DMS 273 treated with DMSO at 0.1 percent for 48 hours (cell line): ENCODE results near the gene C10orf90.

ENCODE experiments used
- DNase-seq: peaks from one replicate; lab custom pipeline; 2025; lab: John Stamatoyannopoulos, UW

Gene C10orf90

GRCh38 chr10:126629925-126630624 is 40.4 kb downstream of the C10orf90 start:
- DNase-seq: no peak

DNA sequence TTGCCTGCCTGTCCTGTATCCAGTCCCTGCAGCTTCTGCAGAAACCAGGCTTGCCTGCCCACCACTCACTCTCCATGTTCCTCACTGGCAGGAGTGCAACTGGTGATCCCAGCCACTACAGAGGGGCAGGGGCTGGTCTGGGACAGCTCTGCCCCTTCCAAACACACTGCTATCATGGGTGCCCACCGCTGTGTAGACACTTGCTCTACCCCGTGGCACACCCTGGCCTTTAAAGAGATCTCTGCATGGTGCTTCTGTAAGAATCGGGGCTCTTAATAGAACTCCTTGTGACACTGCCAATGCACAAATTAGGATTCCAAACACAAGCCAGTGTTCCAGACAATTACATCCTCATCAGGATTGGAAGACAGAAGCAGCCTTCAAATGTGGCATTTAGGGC is 41.7 kb downstream of the C10orf90 start:
- DNase-seq: no peak

DNA sequence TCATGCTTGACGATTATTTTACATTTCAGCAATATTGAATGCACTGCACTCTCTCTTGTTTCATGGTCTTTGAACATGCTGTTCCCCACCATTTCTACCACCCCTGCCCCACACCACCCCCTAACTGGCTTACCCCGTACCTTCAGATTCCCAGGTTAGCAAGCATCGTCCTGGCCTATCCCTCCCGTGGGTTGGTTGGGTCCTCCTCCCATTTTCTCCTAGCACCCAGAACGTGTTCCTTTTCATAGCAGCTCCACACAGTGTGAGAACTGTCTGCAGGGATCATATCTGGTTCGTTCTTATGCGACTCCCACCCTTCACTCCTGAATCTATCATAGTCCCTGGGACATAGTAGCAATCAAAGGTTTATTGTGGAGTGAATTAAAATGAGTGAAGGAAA is 48.6 kb downstream of the C10orf90 start:
- no peak for DNase-seq

GRCh38 chr10:126618466-126618865 is 52.0 kb downstream of the C10orf90 start:
- DNase-seq: no peak

- DNase-seq: no peak
Observed at GRCh38 chr10:126617733-126618132, 52.8 kb downstream of the C10orf90 start.

GRCh38 chr10:126617208-126617607 is 53.3 kb downstream of the C10orf90 start:
- no peak for DNase-seq

DNA sequence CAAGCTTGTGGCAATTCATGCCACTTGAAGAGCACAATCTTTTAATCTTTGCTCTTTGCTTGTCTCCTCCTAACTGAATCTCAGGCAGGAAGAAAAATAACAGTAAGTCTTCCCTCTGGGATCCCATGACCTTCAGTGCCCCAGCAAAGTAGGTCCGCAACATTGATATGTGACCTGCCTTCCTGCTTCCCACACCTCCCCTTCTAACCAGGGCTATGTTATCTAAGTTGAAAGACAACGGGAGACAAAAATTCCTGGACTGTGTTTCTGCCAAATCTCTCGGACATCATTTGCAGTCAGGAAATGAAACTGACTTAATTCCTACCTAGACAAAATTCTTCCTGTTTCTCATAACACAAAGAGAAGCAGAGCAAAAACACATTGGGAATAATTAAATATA is 53.8 kb downstream of the C10orf90 start:
- no peak for DNase-seq

DNA sequence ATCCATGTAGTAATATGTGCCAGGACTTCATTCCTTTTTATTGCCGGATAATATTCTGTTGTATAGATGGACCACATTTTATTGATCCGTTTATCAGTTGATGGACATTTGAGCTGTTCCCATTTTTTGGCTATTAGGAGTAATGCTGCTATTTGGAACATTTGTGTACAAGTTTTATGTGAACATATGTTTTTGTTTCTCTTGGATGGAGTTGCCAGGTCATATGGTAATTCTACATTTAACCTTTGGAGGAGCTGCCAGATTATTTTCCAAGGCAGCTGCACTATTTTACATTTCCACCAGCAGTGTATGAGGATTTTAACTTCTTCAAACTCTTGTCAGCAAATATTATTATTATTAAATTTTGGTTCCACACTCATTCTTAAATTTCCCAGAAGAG is 59.2 kb downstream of the C10orf90 start:
- DNase-seq: no peak

DNA sequence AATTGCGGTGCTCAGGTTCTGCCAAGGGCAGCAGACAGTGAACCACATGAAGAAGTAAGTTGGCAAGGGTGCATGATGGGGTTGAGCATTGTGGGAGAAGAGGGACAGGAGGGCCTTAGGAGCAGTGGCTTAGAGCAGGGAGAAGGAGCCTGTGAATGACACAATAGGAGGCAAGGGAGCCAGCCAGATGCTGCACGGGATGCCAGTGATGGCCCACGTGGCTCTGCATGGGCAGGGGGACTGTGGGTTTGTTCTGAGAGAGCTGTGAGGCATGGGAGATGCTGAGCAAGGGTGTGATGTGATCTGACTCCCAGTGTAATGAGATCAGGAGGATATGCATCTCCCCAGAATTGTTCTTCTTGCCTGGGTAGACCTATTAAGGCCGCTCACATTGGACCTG is 60.9 kb downstream of the C10orf90 start:
- DNase-seq: no peak

GRCh38 chr10:126599949-126600682 is 70.4 kb downstream of the C10orf90 start:
- no peak for DNase-seq

DNA sequence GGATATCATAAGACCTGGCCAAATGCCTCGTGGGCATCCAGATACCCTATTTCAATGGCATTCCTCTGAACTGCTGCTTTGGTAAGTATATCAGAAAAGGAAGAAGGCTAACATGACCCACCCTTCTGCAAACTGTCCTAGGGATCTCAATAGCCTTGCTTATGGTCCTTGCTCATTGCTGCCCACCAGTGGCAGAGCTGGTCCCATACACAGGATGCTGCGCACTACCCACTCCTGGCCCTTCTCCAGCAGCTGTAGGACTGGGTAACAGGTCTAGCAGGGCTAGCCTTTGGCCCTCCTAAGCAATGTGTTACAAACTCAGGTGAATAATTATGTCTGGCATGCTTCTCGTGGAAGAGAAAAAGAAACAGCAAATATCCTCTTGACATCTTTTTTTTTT is 72.5 kb downstream of the C10orf90 start:
- DNase-seq: peak; percentile 0

DNA sequence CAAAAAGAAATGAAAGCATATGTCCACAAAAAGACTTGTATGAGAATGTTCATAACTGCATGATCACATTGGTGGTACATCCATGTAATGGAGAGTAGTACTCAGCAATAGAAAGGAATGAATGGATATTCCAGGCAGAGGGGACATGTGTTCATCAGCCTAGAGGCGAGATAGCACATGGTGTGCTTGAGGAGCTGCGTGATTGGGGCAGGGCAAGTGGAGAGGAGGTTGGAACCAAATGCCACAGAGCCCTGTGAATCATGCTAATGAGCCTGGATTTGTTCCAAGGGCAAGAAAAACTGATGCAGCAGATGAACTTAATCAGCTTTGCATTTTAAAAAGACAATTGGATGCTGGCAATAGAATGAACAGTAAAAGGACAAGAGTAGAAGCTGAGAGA is 73.3 kb downstream of the C10orf90 start:
- no peak for DNase-seq

DNA sequence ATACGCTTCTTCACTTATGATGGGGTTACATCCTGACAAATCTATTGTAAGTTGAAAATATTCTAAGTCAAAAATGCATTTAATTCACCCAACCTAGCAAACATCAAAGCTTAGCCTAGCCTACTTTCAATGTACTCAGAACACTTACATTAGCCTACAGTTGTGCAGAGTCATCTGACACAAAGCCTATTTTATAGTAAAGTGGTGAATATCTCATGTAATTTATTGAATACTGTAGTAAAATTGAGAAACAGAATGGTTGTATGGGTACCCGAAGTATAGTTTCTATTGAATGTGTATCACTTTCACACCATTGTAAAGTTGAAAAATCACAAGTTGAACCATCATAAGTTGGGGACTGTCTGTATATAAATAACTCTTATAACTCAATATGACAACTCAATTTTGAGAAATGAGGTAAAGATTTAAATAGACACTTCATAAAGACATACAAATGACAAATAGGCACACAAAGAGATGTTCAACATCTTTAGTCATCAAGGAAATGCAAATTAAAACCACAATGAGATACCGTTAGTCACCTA is 73.9 kb downstream of the C10orf90 start:
- no peak for DNase-seq

DNA sequence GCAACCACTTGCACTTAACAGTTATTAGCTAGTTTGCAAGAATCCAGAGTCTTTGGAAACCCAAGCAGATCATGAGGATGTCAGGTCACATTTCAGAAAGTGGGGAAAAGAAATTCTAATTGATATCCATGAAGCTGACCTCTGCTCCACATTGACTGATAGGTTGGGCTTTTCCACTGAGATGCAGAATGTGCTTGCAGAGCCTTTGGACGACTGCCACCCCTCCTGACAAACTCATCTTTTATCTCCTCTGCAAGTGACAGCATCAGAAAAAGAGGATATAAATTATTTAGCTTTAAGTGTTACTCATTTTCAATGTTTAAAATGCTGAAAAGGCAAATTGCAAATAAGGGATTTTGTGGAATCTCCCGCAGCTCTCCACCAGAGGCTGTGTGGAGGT is 75.3 kb downstream of the C10orf90 start:
- DNase-seq: no peak

DNA sequence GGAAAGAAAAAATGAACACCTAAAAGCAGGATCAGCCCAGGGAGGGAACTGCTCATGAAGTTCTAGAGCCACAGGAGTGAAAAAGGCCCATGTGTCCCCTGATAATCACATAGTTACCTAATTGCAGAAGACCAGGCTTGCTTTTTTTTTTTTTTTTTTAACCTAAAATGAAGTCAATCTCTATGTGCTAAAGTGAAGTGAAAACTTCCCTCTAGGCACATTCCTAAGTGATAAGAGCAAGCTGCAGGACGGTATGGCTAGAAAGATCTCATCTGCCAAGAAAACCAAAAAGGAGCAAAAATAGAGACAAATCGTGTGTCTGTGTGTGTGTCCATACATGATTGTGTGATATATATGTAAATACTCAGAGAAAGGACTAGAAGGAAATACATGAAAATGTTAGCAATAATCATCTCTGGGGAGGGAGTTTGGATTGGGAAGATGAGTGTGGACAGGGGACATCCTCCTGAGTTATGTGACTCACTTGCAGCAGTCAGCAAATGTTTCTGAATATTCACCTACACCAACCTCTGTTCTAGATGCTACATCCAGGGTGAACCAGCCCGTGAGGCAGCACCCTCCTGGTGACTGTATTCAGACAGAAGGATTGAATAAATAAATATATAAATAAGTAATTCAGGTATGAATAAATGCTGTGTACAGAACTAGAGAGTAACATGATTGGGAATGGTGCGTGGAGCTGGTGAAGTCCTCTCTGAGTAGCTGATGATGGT is 76.4 kb downstream of the C10orf90 start:
- no peak for DNase-seq

DNA sequence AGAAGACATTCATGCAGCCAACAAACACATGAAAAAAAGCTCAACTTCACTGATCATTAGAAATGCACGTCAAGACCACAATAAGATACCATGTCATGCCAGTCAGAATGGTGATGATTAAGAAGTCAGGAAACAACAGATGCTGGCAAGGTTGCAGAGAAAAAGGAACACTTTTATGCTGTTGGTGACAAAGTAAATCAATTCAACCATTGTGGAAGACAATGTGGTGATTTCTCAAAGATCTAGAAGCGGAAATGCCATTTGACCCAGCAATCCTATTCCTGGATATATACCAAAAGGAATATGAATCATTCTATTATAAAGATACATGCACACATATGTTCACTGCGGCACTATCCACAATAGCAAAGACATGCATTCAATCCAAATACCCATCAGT is 77.6 kb downstream of the C10orf90 start:
- no peak for DNase-seq

DNA sequence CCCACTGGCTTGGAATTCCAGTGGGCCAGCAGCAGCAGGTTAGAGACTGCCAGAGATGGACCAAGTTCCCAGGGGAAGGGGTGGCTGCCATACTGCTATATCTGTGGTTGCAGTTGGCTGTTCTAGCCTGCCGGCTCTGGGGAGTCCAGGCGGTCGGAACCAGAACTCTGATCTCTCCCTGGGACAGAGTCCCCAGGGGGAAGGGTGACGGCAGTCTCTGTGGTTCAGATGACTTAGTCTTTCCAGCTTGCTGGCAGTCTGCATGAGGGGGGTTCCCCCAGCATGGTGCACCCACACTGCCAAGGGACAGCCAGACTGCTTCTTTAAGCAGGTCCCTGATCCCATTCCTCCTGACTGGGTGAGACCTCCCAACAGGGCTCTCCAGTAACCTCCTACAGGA is 82.5 kb downstream of the C10orf90 start:
- no peak for DNase-seq

DNA sequence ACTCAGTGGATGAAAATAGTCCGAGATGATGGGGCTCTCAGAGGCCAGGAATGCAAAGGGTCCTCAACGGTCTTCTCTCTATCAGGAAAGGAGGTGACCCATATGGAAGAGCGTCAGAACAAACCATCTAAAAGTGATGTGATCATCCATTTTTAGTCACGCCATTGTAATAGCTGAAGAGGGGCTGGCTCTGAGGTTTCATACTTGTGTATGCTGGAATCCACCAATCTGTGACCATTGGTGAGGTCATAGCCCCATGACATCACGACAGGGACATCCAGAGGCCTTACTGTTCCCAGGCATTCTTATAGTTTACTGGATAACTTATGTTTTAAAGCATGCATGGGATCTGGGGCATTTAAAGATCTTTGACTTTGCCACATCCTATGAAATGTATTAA is 83.6 kb downstream of the C10orf90 start:
- DNase-seq: no peak

- no peak for DNase-seq
Observed at GRCh38 chr10:126586128-126586527, 84.4 kb downstream of the C10orf90 start.

DNA sequence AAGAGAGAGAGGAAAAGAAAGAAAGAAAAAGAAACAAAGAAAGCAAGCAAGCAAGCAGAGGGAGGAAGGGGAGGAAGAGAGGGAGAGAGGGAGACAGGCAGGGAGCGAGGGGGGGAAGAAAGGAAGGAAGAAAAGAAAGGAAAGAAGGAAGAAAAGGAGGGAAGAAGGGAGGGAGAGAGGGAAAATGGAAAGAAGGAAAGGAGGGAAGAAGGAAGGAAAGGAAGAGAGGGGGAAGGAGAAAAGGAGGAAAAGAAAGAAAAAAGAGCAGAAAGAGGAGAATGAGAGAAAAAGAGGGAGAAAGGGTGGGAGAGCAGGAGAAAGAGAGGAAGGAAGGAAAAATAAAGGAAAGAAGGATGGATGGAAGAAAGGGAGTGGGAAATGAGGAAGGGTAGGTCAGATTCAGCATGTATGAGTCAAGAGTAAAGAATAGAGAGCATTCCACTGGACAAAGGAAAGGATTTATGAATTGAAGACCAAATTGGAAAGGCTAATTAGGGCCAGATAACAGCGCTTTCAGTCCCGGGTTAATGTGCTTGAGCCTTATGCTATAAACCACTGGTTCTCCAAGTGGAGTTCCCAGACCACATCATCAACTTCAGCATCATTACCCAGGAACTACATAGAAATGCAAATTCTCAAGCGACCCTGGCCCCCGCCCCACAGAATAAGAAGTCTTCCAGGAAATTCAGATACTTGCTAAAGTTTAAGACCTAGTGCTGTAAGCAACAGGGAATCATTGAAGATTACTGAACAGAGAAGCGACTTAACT is 85.1 kb downstream of the C10orf90 start:
- no peak for DNase-seq

DNA sequence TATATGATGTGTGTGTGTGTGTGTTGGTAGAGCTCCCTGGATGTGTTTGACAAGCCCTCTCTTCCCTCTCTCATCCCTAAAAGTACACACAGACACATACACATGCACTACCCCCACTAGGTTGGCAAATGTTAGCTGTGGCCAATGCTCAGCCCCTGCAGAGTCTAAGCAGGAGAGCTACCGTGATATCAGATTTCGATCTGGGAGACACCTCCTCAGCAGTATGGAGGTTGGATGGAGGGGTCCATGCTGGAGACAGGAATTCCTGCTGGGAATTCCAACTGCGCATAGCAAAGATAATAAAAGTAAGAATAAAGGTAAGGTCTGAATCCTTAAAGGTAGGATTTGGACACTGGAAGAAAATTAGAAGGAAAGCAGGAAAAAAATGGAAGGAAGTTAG is 85.7 kb downstream of the C10orf90 start:
- DNase-seq: no peak

GRCh38 chr10:126583552-126584200 is 86.8 kb downstream of the C10orf90 start:
- DNase-seq: peak; percentile 20
